GM12878 (cell line): ENCODE data around the gene WNK2. TPM values are rescaled to one million over a fixed set of nuclear protein-coding genes. Genes with fewer than 3 reads are reported as not detected.

Experiments
- ATAC-seq: fragments of 200-7000 bp; cut with Tn5 transposase; 3 replicates; pipeline ENCODE4 v1.9.1; 2020; ENCODE audit warnings: mild to moderate bottlenecking, moderate library complexity
- BruUV-seq: library from RNA; stranded (reverse); fragments of 400-500 nt; replicated peaks from 2 replicates; lab custom pipeline; 2021; lab: Mats Ljungman, UMichigan
- CTCF ChIA-PET: fragments of 300-600 bp; sonication (Branson Sonifier 250); formaldehyde crosslinking; extraction: SDS; loops from one replicate; lab custom pipeline; 2021; ENCODE audit warnings: inconsistent platforms; lab: Yijun Ruan, JAX
- POLR2A ChIA-PET: fragments of 350-600 bp; formaldehyde crosslinking; extraction: SDS; loops from one replicate; lab custom pipeline; 2021; ENCODE audit warnings: inconsistent platforms; lab: Charles Lee
- RAD21 ChIA-PET: fragments of 300-600 bp; sonication (Branson Sonifier 250); formaldehyde crosslinking; loops from one replicate; lab custom pipeline; 2023; ENCODE audit warnings: antibody characterized with exemption; ENCODE audit not compliant: unreplicated experiment; lab: Charles Lee
- SMC1A ChIA-PET: fragments of 300-600 bp; sonication (Branson Sonifier 250); formaldehyde crosslinking; loops from one replicate; lab custom pipeline; 2023; ENCODE audit not compliant: unreplicated experiment, uncharacterized antibody; lab: Charles Lee
- DNase-seq: peaks from one replicate; pipeline ENCODE4 v3.0.0-alpha.2; 2011; ENCODE audit warnings: low read depth, low spot score
- FAIRE-seq: peaks from 3 replicates; lab custom pipeline; 2011; peaks lifted over from hg19 to GRCh38; lab: Jason Lieb, UNC
- H2AFZ ChIP-seq: 2 replicates; pipeline ENCODE4 v1.6.0; 2011; ENCODE audit warnings: low read depth, low read length, control low read depth; ENCODE audit not compliant: control insufficient read depth
- H3K27ac ChIP-seq: 2 replicates; pipeline ENCODE4 v1.5.1; 2011; ENCODE audit warnings: control low read depth; ENCODE audit not compliant: control insufficient read depth, insufficient read depth
- H3K27me3 ChIP-seq, 2 experiments: replicated peaks in 1 of 2; 2 replicates each; pipeline versions ENCODE4 v1.6.0 to v1.6.1; 2011; ENCODE audit warnings: low read length in 1 of 2; ENCODE audit not compliant: control insufficient read depth in 2 of 2, insufficient read depth in 2 of 2
- H3K36me3 ChIP-seq, 2 experiments: 2 replicates each; pipeline ENCODE4 v1.5.1; 2011; ENCODE audit warnings: low read length in 1 of 2; ENCODE audit not compliant: control insufficient read depth in 2 of 2, insufficient read depth in 2 of 2
- H3K4me1 ChIP-seq: 2 replicates; pipeline ENCODE4 v1.6.1; 2011; ENCODE audit warnings: mild to moderate bottlenecking, low read length, moderate library complexity, mixed read lengths; ENCODE audit not compliant: control insufficient read depth, insufficient read depth
- H3K4me2 ChIP-seq: 2 replicates; pipeline ENCODE4 v1.6.0; 2011; ENCODE audit warnings: control low read depth; ENCODE audit not compliant: control insufficient read depth, insufficient read depth
- H3K4me3 ChIP-seq: fragments of 200-600 bp; sonication (generic); 2 replicates; pipeline ENCODE4 v1.5.1; 2016
- H3K79me2 ChIP-seq: 2 replicates; pipeline ENCODE4 v1.6.0; 2011; ENCODE audit warnings: low read length; ENCODE audit not compliant: control insufficient read depth, insufficient read depth
- H3K9ac ChIP-seq: 2 replicates; pipeline ENCODE4 v1.8.0; 2011; ENCODE audit warnings: low read length, control low read depth, mixed read lengths; ENCODE audit not compliant: control insufficient read depth, insufficient read depth
- H3K9me3 ChIP-seq: replicated peaks from 3 replicates; pipeline ENCODE4 v1.5.1; 2011; ENCODE audit warnings: mild to moderate bottlenecking, low read length; ENCODE audit not compliant: control insufficient read depth, insufficient read depth
- H4K20me1 ChIP-seq: 2 replicates; pipeline ENCODE4 v1.6.0; 2011; ENCODE audit not compliant: control insufficient read depth, insufficient read depth
- CUX1 ChIP-seq: IDR thresholded peaks from 2 replicates; pipeline ENCODE4 v1.6.1; 2012; ENCODE audit warnings: improper control_type of control experiment, low read depth, low read length; ENCODE audit not compliant: insufficient replicate concordance
- KDM1A ChIP-seq: fragments of 200-600 bp; sonication (generic); IDR thresholded peaks from 2 replicates; pipeline ENCODE4 v1.6.1; 2016; ENCODE audit warnings: borderline replicate concordance
- NFXL1 ChIP-seq: fragments of 450-650 bp; IDR thresholded peaks from 2 replicates; pipeline ENCODE4 v1.6.1; 2017; ENCODE audit warnings: antibody characterized with exemption, mild to moderate bottlenecking, borderline replicate concordance
- PRDM15 ChIP-seq: fragments of 450-650 bp; formaldehyde crosslinking; IDR thresholded peaks from 2 replicates; pipeline ENCODE4 v1.4.0; 2020; ENCODE audit warnings: mild to moderate bottlenecking, moderate library complexity
- WRNIP1 ChIP-seq: IDR thresholded peaks from 2 replicates; pipeline ENCODE4 v1.6.1; 2011; ENCODE audit warnings: low read depth, low read length, improper control_type of control experiment, borderline replicate concordance
- WGBS: methylation state at CpG from one replicate; pipeline ENCODE4 v1.1.6; 2016; ENCODE audit warnings: low lambda C conversion rate; ENCODE audit not compliant: insufficient replicate concordance, insufficient coverage; ENCODE audit errors: missing lambda C conversion rate; 5-methylcytosine and 5-hydroxymethylcytosine counted together
- in situ Hi-C: fragments of 300-500 bp; cut with MboI; formaldehyde crosslinking; loops from 9 replicates; pipeline ENCODE4 v1.14.3; 2018; ENCODE audit warnings: mixed read lengths
- intact Hi-C: fragments of 100-400 bp; cut with micrococcal nuclease; formaldehyde crosslinking; loops from one replicate; pipeline ENCODE4 v1.14.2; 2022; ENCODE audit not compliant: unreplicated experiment
- polyA plus RNA-seq, 11 experiments: library from polyadenylated mRNA; depleted of rRNA in 4 of 11; unstranded in 6 of 11; stranded (reverse) in 5 of 11; fragments of >200 nt; fragmentation: Nextera tagmentation in 4 of 11; fragmentation: Illumina TruSeq in 1 of 11; extraction: Ambion mirVana in 4 of 11; extraction: Trizol in 1 of 11; gene quantifications; 1 replicate in 1 of 11; 2 replicates in 10 of 11; pipeline versions ENCODE4 v1.2.1 to v1.2.3, GENCODE V29; 2011 to 2016; ENCODE audit warnings: inconsistent platforms in 2 of 11, missing spikeins in 2 of 11, low read depth in 1 of 11
- total RNA-seq, 4 experiments: library from RNA; depleted of rRNA in 3 of 4; stranded (reverse); fragments of >200 nt in 3 of 4; fragmentation: Illumina TruSeq in 1 of 4; extraction: Trizol in 1 of 4; gene quantifications; 2 replicates each; pipeline versions ENCODE4 v1.2.1 to v1.2.3, GENCODE V29; 2013 to 2021

Gene WNK2
- total and polyA plus RNA-seq, 10 of the 15 experiments (the other 5 are each of a cell fraction or from before 2014, with no cell fraction given): 0.15 TPM; not detected in 9

- Histone ChIP-seq H3K4me3 (no peak overlapping the region), H4K20me1 (no peaks in the 10 kb centered on the region), H3K9ac (no peak overlapping the region), H2AFZ (no peak overlapping the region), H3K36me3 (no peaks in the 10 kb centered on the region), H3K27ac (no peak overlapping the region), H3K4me1 (peaks cover 15% of the 10 kb centered on the region), H3K27me3 (no peaks in the 10 kb centered on the region), H3K4me2 (no peak overlapping the region), H3K79me2 (no peaks in the 10 kb centered on the region), H3K9me3 (no peaks in the 10 kb centered on the region)
- CTCF ChIA-PET: no interaction called here
- POLR2A ChIA-PET: no interaction called here
- SMC1A ChIA-PET: no interaction called here
- in situ Hi-C loops (no loop called here), intact Hi-C loops (no loop called here)
- WGBS: 53% methylated on average over 12 of the region's 12 CpGs
- RAD21 ChIA-PET: no interaction called here
- TF ChIP-seq CUX1 (no peak), PRDM15 (CRISPR knock-in tag) (no peak), KDM1A (no peak), NFXL1 (no peak), WRNIP1 (no peak)
- FAIRE-seq: no peak
- BruUV-seq: no TSS peak
- ATAC-seq: no peak
- no peak for DNase-seq
Measured at GRCh38 chr9:93265301-93265971, 81.5 kb downstream of the WNK2 start.
